Occipital lobe (tissue), 2 donors: Measurements from ENCODE around the gene FCHSD2. TPM values are rescaled to one million over a fixed set of nuclear protein-coding genes. Genes with fewer than 3 reads are reported as not detected.
"Not testable (repeated sequence)": the region's sequence is repeated elsewhere in the genome, so short reads cannot be mapped to it uniquely, and the experiment has no call there.

Experiments
- DNase-seq: peaks from one replicate; lab custom pipeline; 2025; lab: John Stamatoyannopoulos, UW
- total RNA-seq: library from RNA; depleted of rRNA; stranded (reverse); fragments of >200 nt; gene quantifications from one replicate; pipeline ENCODE4 v1.2.3, GENCODE V29; 2014

FCHSD2 gene
- total RNA-seq, 1 donor from 2014 or later, result 46.6 TPM

DNA sequence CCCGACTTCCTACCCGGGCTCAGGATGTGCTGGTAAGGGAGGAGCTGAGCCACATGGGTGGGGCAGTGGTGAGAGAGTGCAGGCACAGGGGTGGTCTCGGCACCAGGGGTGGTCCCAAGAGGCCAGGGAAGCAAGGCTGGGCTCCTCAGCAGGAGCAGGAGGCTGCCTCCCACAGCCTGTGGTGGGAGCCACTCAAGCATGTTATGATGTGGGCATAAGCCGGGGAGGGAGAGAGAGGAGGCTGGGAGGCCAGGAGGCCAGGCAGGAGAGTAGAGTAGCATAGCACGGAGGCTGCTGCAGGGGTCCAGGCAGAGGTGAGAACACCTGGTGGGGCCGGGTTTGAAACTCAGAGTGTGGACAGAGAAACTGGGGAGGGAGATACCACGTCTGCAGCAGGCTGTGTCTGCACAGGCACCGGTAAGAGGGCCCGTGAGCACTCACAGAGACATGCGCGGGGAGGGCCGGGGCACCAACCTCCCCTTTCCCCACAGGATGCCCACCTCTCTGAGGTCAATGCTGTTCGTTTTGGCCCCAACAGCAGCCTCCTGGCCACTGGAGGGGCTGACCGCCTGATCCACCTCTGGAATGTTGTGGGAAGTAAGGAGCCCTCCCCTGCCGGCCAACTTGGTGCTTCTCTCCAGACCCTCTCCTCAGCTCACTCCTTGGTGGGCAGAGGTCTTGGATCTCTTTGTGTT is 317.2 kb downstream of the FCHSD2 start:
- DNase-seq, result no peak

DNA sequence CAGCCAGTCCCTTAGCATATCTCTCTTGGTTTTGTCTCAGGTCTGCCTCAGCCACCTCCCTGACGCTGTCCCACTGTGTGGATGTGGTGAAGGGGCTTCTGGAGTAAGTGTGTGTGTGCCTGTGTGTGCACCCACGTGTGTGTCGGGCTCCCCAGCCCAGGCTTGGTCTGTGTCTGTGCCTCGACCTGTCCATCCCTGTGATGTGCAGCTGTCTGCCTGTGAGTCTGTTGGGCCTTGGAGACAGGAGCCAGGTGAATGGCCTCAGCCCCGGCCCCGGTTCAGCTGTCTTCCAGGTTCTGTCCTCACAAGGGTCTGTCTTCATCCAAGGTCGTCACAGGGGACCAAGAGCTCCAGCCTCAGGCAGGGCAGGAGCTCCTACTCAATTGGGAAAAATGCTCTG is 318.1 kb downstream of the FCHSD2 start:
- DNase-seq, result no peak

DNA sequence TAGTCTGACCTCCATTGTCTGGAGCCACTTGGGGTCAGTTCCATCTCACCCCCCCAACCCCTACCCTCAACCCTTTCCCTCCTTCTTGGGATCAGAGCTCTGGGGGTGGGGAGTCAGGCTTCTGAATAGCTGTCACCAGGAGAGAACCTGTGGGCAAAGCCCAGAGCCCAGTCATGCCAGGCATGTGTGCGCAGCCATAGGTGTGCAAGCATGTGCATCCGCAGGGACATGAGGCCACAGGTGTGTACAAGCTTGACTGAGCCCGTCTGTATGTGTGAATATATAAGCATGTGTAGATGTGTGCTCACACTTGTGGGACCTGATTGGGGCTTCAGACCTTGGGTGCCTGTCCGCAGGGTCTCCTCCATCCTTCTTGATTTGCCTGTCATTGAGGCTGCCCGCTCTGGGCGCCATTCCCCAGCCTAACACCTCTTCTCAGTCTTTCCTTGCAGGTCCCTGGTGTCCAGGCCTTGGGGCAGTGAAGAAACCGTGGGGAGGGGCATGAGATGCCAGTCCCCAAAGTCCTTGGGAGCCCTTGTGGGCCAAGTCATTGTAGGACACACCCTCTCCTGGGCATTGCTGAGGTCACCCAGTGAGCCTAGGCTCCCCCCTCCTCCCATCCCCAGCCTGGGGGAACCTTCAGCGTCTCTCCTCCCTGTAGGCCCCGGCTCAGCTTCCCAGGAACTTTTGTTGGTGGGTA is 318.9 kb downstream of the FCHSD2 start:
- no peak for DNase-seq

DNA sequence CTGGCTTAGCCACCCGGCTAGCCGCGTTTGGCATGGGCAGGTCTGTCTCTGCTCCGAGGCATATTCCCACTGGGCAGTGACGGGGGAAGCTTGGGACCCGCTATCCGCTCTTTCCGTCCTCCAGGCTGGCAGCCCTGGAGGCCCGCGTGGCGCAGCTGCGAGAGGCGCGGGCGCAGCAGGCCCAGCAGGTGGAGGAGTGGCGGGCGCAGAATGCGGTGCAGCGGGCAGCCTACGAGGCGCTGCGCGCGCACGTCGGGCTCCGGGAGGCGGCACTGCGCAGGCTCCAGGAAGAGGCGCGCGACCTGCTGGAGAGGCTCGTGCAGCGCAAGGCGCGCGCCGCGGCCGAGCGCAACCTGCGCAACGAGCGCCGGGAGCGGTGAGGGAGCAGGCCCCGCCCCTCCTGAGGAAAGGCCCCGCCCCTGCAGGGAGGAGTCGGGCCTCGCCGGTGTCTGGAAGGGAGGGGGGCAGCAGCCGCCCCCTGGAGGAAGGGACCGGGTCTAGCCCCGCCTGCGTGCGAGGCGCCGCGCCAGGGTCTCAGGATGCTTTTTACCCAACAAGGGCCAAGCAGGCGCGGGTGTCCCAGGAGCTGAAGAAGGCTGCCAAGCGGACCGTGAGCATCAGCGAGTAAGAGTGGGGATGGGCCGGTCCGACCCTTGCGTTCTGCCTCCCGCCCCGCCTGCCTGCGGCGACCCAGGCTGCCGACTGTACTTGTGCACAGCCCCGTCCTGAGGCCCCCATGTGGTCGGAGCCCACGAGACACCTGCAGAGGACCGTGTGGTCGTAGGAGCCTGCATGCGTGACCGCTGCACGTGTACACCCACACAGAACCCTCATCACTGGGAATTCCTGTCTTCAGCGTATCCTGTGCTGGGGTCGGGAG is 320.0 kb downstream of the FCHSD2 start:
- DNase-seq, result peak; percentile 87

GRCh38 chr11:72821221-72821919 is 320.7 kb downstream of the FCHSD2 start:
- no peak for DNase-seq

GRCh38 chr11:72820439-72821139 is 321.5 kb downstream of the FCHSD2 start:
- DNase-seq, result no peak

DNA sequence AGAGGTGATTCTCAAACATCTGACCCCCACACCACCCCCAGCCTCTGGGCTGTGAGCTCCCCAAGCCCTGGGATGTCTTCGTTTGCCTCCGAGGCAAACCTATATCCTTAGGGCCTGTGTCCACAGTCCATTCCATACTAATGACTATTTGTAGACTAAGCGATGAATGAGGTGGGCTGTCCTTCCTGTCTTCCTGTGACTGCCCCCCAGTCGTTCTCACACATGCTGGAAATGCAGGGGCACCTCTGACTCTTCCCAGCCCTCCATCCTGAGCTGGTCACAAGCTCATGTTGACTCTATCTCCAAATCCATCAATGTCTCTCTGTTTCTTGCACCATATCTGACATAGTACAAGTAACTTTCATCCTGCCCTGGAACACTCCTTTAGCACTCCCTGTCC is 323.1 kb downstream of the FCHSD2 start:
- no peak for DNase-seq

DNA sequence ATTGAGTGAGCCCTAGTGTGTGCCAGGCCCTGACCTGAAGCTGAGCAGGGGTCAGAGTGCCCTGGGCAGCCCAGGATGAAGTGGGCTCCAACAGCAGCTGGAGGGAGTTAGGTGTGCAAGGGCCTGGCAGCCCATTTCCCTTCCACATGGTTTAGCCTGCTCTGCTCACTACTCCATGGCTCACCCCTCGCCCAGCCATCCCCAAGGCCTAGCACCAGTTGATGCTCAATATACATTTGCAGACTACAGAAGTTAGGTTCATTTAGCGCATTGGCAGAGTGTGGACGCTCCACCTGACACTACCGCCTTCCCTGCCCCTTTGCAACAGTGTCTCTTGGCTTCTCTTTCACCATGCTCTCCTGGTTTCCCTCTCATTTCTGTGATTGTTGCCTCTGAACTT is 324.2 kb downstream of the FCHSD2 start:
- no peak for DNase-seq

- no peak for DNase-seq
Observed at GRCh38 chr11:72816404-72816990, 325.6 kb downstream of the FCHSD2 start.

- no peak for DNase-seq
Observed at GRCh38 chr11:72815110-72815618, 327.0 kb downstream of the FCHSD2 start.

GRCh38 chr11:72814286-72815109 is 327.6 kb downstream of the FCHSD2 start, which contains the start of gene ATG16L2:
Gene ATG16L2, plus strand, starts transcription at chr11:72814411. Its CDS starts 35 bp downstream, at chr11:72814446.
- DNase-seq, result no peak

- peak; percentile 80 for DNase-seq
Observed at GRCh38 chr11:72813740-72814285, 328.3 kb downstream of the FCHSD2 start.

DNA sequence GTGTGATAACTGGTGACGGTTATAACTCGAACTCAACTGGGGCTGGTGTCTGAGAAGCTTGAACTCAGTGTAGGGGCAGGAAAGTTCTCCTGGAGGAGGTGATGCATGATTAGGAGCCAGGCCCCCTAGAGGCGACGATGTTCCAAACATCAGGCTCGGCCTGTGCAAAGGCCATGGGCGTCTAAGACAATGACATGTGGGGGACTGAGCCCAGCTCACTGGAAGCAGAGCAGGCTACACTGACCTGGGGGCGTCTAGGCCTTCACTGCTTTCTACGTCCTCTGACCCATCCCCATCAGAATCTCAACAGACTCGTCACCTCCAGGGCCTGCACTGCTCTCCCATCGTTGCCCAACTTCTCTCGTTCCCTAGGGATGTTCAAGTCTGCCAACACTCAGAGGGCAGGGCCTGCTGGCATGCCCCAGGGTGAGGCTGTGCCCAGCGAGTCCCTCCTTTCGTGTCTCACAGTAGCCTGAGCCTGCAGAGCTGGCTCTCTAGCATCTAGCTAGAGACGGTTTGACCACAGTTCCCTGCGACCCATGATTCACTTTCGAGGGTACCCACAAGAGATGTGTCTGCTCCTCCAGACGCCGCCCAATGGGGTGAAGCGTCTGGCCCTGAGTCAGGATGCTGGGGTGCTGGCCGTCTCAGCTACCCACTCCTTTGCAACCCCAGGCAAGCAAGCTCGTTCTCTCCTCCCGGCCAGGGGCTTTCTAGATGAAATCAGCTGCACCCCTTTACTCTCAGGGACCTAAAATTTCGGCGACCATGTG is 329.0 kb downstream of the FCHSD2 start:
- no peak for DNase-seq

- DNase-seq, result no peak
Observed at GRCh38 chr11:72812604-72812966, 329.5 kb downstream of the FCHSD2 start.

DNA sequence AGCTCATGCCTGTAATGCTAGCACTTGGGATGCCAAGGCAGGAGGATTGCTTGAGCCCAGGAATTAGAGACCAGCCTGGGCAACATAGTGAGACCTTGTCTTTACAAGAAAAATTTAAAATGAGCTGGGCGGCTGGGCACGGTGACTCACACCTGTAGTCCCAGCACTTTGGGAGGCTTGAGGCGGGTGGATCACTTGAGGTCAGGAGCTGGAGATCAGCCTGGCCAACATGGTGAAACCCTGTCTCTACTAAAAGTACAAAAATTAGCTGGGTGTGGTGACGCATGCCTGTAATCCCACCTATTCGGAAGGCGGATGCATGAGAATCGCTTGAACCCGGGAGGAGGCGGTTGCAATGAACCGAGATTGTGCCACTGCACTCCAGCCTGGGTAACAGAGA is 330.4 kb downstream of the FCHSD2 start:
- not testable (repeated sequence) for DNase-seq

- DNase-seq, result no peak
Observed at GRCh38 chr11:72808331-72808798, 333.8 kb downstream of the FCHSD2 start.

- no peak for DNase-seq
Observed at GRCh38 chr11:72807792-72808191, 334.3 kb downstream of the FCHSD2 start.
